Activated naive CD4-positive, alpha-beta T cell treated with anti-CD3 and anti-CD28 coated beads for 36 hours (primary cell): ENCODE results near the gene CDNF. TPM values are rescaled to one million over a fixed set of nuclear protein-coding genes. Genes with fewer than 3 reads are reported as not detected.

ENCODE experiments used
- CTCF ChIA-PET: fragments of 350-600 bp; sonication (Branson Sonifier 250); formaldehyde crosslinking; loops from one replicate; lab custom pipeline; 2021; ENCODE audit warnings: antibody characterized with exemption; lab: Charles Lee
- DNase-seq: peaks from one replicate; pipeline ENCODE4 v3.0.0-alpha.2; 2020
- H3K27ac Mint-ChIP-seq: one replicate; pipeline ENCODE4 v1.8.0; 2021; ENCODE audit warnings: mild to moderate bottlenecking, mixed read lengths
- H3K27me3 Mint-ChIP-seq: one replicate; pipeline ENCODE4 v1.8.0; 2021; ENCODE audit warnings: low read depth, mixed read lengths
- H3K36me3 Mint-ChIP-seq: one replicate; pipeline ENCODE4 v1.8.0; 2021; ENCODE audit warnings: low read depth, mixed read lengths
- H3K4me1 Mint-ChIP-seq: one replicate; pipeline ENCODE4 v1.8.0; 2021; ENCODE audit warnings: low read depth, mixed read lengths
- H3K4me3 Mint-ChIP-seq: one replicate; pipeline ENCODE4 v1.8.0; 2021; ENCODE audit warnings: mild to moderate bottlenecking, moderate library complexity, mixed read lengths
- H3K9me3 Mint-ChIP-seq: one replicate; pipeline ENCODE4 v1.8.0; 2021; ENCODE audit warnings: mixed read lengths
- intact Hi-C: fragments of 100-400 bp; cut with micrococcal nuclease; formaldehyde crosslinking; loops from one replicate; pipeline ENCODE4 v1.15.1; 2023
- total RNA-seq, 2 experiments: library from RNA; stranded (reverse); gene quantifications; one replicate each; pipeline ENCODE4 v1.2.3, GENCODE V29; 2021

Gene CDNF
- total RNA-seq, 2 experiments from 2014 or later, result 1.6 to 1.8 TPM

- DNase-seq, result no peak
- peaks cover 7% of the 10 kb centered on the region for H3K4me1 Mint-ChIP-seq
- no peak overlapping the region for H3K4me3 Mint-ChIP-seq
- H3K27ac Mint-ChIP-seq, result no peak overlapping the region
- intact Hi-C loops, result no loop called here
- H3K9me3 Mint-ChIP-seq, result no peaks in the 10 kb centered on the region
- no peaks in the 10 kb centered on the region for H3K27me3 Mint-ChIP-seq
- CTCF ChIA-PET, result no interaction called here
- H3K36me3 Mint-ChIP-seq, result no peaks in the 10 kb centered on the region
Observed at GRCh38 chr10:14779001-14779651, 58.7 kb downstream of the CDNF start.

GRCh38 chr10:14776546-14776945 lies 61.3 kb downstream of the CDNF start:
- intact Hi-C loops, result no loop called here
- no peak for DNase-seq
- H3K9me3 Mint-ChIP-seq, result no peaks in the 10 kb centered on the region
- no peak overlapping the region for H3K4me3 Mint-ChIP-seq
- CTCF ChIA-PET, result interaction anchor here (0.7 kb wide), 1 partner anchor 120 kb away, joined by 3 read pairs; no protein-coding TSS in a partner anchor
- H3K27me3 Mint-ChIP-seq, result no peaks in the 10 kb centered on the region
- H3K4me1 Mint-ChIP-seq, result no peaks in the 10 kb centered on the region
- no peaks in the 10 kb centered on the region for H3K36me3 Mint-ChIP-seq
- no peak overlapping the region for H3K27ac Mint-ChIP-seq

- CTCF ChIA-PET, result interaction anchor here (0.7 kb wide), 1 partner anchor 121 kb away, joined by 3 read pairs; no protein-coding TSS in a partner anchor
- no peaks in the 10 kb centered on the region for H3K27me3 Mint-ChIP-seq
Observed at GRCh38 chr10:14775656-14776055, 62.2 kb downstream of the CDNF start.

GRCh38 chr10:14774797-14775196 lies 63.0 kb downstream of the CDNF start, which contains the start of gene FAM107B:
Gene FAM107B (minus strand): TSS chr10:14774897. CDS start chr10:14774663, 234 bp downstream.
- no peak for DNase-seq
- Mint-ChIP-seq H3K36me3 (no peaks in the 10 kb centered on the region), H3K4me3 (no peak within 1 kb of the TSS), H3K9me3 (no peaks in the 10 kb centered on the region), H3K27ac (no peak within 1 kb of the TSS), H3K27me3 (no peaks in the 10 kb centered on the region), H3K4me1 (no peaks in the 10 kb centered on the region)
- CTCF ChIA-PET, result no interaction called here
- intact Hi-C loops, result no loop called here

More at GRCh38 chr10:14775656-14776055, 62.2 kb downstream of the CDNF start:
- H3K9me3 Mint-ChIP-seq, result no peaks in the 10 kb centered on the region
- H3K4me1 Mint-ChIP-seq, result no peaks in the 10 kb centered on the region
- intact Hi-C loops, result no loop called here
- no peaks in the 10 kb centered on the region for H3K36me3 Mint-ChIP-seq
- no peak overlapping the region for H3K27ac Mint-ChIP-seq
- no peak overlapping the region for H3K4me3 Mint-ChIP-seq
- no peak for DNase-seq

- no peak overlapping the region for H3K27ac Mint-ChIP-seq
- no peaks in the 10 kb centered on the region for H3K4me1 Mint-ChIP-seq
- H3K9me3 Mint-ChIP-seq, result no peaks in the 10 kb centered on the region
- H3K4me3 Mint-ChIP-seq, result no peak overlapping the region
- H3K27me3 Mint-ChIP-seq, result no peaks in the 10 kb centered on the region
- CTCF ChIA-PET, result no interaction called here
- intact Hi-C loops, result no loop called here
- DNase-seq, result no peak
- H3K36me3 Mint-ChIP-seq, result no peaks in the 10 kb centered on the region
Observed at GRCh38 chr10:14774214-14774580, 63.6 kb downstream of the CDNF start.

GRCh38 chr10:14773551-14774213 lies 64.2 kb downstream of the CDNF start:
- H3K27me3 Mint-ChIP-seq, result no peaks in the 10 kb centered on the region
- intact Hi-C loops, result no loop called here
- H3K9me3 Mint-ChIP-seq, result no peaks in the 10 kb centered on the region
- no peaks in the 10 kb centered on the region for H3K36me3 Mint-ChIP-seq
- CTCF ChIA-PET, result no interaction called here
- H3K4me3 Mint-ChIP-seq, result no peak overlapping the region
- no peaks in the 10 kb centered on the region for H3K4me1 Mint-ChIP-seq
- H3K27ac Mint-ChIP-seq, result no peak overlapping the region
- DNase-seq, result no peak

- CTCF ChIA-PET, result no interaction called here
- intact Hi-C loops, result no loop called here
- DNase-seq, result no peak
- Mint-ChIP-seq H3K36me3 (no peaks in the 10 kb centered on the region), H3K27me3 (no peaks in the 10 kb centered on the region), H3K27ac (no peak overlapping the region), H3K4me1 (no peaks in the 10 kb centered on the region), H3K9me3 (no peaks in the 10 kb centered on the region), H3K4me3 (no peak overlapping the region)
Observed at GRCh38 chr10:14772399-14772798, 65.4 kb downstream of the CDNF start.

- intact Hi-C loops, result no loop called here
- Mint-ChIP-seq H3K27ac (no peak overlapping the region), H3K36me3 (no peaks in the 10 kb centered on the region), H3K4me3 (no peak overlapping the region), H3K4me1 (no peaks in the 10 kb centered on the region), H3K27me3 (no peaks in the 10 kb centered on the region), H3K9me3 (no peaks in the 10 kb centered on the region)
- CTCF ChIA-PET, result no interaction called here
- no peak for DNase-seq
Observed at GRCh38 chr10:14770927-14771326, 66.9 kb downstream of the CDNF start.

Other genes with a start within 250 kb of the CDNF start
- 100 to 1,000 TPM; 105 to 129 TPM for gene FAM107B, start 63.1 kb downstream of the CDNF start, total RNA-seq
- 10 to 100 TPM; 28.1 to 29.9 TPM for gene HSPA14, start 269 bp upstream of the CDNF start, total RNA-seq
- gene MSANTD7, start 269 bp upstream of the CDNF start, total RNA-seq, result 10 to 100 TPM; 19.6 to 21.3 TPM
- 10 to 100 TPM; 35.8 to 38.2 TPM for gene SUV39H2, start 40.8 kb upstream of the CDNF start, total RNA-seq
- 10 to 100 TPM in 1 of 2 experiments, 1 to 10 TPM in 1; 9.8 to 13.9 TPM for gene DCLRE1C, start 116.1 kb upstream of the CDNF start, total RNA-seq
- gene MEIG1, start 121.4 kb upstream of the CDNF start, total RNA-seq, result under 1 TPM; 0.81 to 0.93 TPM
- under 1 TPM in 1 of 2 experiments, not detected in 1; 0.74 TPM for gene OLAH, start 205.9 kb upstream of the CDNF start, total RNA-seq